Measurements from ENCODE around the gene FHL3. TPM values are rescaled to one million over a fixed set of nuclear protein-coding genes. Genes with fewer than 3 reads are reported as not detected.
A peak's percentile ranks its signal among the peaks of the same experiment; 100 is the strongest.

Gene FHL3
- total RNA-seq, 1 experiment from 2014 or later = 23.4 TPM

DNA sequence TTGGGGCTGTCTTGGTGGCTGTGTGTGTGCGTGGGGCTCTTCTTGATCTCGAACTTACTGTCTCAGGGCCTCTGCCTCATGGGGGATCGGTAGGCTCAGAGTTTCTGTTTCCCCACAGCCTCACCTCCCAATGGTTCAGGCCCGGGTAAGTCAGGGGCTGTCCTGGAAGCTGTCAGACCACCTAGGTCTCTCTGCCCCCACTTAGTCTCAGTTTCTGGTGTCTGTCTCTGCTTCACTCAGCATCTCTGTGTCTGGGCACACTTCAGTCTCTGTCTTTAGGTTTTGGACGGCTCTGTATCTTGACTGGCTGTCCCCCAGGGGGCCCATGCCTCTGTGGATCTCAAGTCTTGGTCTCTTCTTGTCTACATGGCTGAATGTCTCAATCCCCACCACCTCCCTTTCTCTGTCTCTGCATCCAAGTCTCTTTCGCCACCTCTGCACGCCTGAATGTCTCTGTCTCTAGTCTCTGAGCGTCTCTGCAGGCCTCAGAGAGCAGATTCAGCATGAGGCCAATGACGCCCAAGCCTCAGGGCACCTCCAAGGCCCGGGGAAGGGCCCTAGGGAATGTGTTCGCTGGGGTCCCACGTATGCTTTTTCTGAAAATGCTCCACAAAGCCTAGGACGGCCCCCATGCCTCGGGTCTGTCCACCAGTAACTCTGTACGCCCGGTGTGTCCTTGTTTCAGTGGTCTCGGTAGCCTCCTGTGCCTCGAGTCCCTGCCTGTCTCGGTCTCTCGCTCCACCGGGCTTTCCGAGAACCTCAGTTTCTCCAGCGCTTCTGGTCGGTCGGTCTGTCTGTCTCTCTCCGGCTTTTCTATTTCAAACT lies 818 bp downstream of the FHL3 start:
- intact Hi-C loops (cut with micrococcal nuclease; ENCODE audit: unreplicated experiment) = no loop called here
- Histone ChIP-seq H3K27ac (ENCODE audit: low read length) (peak overlapping the region; percentile 85), H3K27me3 (ENCODE audit: control insufficient read depth, insufficient read depth, low read length) (no peaks in the 10 kb centered on the region), H3K9me3 (ENCODE audit: control insufficient read depth, insufficient read depth, low read depth, low read length) (no peaks in the 10 kb centered on the region), H3K4me1 (ENCODE audit: control insufficient read depth, insufficient read depth, low read length) (peaks cover 41% of the 10 kb centered on the region), H3K4me3 (ENCODE audit: low read depth in 2 of 2, low read length in 2 of 2) (peak overlapping the region; percentile 60 to 65), H3K36me3 (ENCODE audit: control insufficient read depth, insufficient read depth, low read length) (no peaks in the 10 kb centered on the region; the same call in 1 of the 2 replicates)
- no peak for TF ChIP-seq SIN3A (IDR thresholded peaks at IDR 0.05; ENCODE audit: borderline replicate concordance, insufficient read depth, low read depth, low read length)
- TF ChIP-seq POLR2AphosphoS5 (IDR thresholded peaks at IDR 0.05; ENCODE audit: low read depth, low read length) = no peak
- TF ChIP-seq, protein P1, sequence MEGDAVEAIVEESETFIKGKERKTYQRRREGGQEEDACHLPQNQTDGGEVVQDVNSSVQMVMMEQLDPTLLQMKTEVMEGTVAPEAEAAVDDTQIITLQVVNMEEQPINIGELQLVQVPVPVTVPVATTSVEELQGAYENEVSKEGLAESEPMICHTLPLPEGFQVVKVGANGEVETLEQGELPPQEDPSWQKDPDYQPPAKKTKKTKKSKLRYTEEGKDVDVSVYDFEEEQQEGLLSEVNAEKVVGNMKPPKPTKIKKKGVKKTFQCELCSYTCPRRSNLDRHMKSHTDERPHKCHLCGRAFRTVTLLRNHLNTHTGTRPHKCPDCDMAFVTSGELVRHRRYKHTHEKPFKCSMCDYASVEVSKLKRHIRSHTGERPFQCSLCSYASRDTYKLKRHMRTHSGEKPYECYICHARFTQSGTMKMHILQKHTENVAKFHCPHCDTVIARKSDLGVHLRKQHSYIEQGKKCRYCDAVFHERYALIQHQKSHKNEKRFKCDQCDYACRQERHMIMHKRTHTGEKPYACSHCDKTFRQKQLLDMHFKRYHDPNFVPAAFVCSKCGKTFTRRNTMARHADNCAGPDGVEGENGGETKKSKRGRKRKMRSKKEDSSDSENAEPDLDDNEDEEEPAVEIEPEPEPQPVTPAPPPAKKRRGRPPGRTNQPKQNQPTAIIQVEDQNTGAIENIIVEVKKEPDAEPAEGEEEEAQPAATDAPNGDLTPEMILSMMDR (IDR thresholded peaks at IDR 0.05) = no peak
- no peak for TF ChIP-seq TCF7L2 (IDR thresholded peaks at IDR 0.05; ENCODE audit: low read depth, low read length)
- TF ChIP-seq, protein P2, sequence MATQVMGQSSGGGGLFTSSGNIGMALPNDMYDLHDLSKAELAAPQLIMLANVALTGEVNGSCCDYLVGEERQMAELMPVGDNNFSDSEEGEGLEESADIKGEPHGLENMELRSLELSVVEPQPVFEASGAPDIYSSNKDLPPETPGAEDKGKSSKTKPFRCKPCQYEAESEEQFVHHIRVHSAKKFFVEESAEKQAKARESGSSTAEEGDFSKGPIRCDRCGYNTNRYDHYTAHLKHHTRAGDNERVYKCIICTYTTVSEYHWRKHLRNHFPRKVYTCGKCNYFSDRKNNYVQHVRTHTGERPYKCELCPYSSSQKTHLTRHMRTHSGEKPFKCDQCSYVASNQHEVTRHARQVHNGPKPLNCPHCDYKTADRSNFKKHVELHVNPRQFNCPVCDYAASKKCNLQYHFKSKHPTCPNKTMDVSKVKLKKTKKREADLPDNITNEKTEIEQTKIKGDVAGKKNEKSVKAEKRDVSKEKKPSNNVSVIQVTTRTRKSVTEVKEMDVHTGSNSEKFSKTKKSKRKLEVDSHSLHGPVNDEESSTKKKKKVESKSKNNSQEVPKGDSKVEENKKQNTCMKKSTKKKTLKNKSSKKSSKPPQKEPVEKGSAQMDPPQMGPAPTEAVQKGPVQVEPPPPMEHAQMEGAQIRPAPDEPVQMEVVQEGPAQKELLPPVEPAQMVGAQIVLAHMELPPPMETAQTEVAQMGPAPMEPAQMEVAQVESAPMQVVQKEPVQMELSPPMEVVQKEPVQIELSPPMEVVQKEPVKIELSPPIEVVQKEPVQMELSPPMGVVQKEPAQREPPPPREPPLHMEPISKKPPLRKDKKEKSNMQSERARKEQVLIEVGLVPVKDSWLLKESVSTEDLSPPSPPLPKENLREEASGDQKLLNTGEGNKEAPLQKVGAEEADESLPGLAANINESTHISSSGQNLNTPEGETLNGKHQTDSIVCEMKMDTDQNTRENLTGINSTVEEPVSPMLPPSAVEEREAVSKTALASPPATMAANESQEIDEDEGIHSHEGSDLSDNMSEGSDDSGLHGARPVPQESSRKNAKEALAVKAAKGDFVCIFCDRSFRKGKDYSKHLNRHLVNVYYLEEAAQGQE (IDR thresholded peaks at IDR 0.05; ENCODE audit: insufficient read depth in 1 of 2, low read depth in 2 of 2, low read length in 1 of 2) = no peak
- in situ Hi-C loops (cut with HindIII; ENCODE audit: low pct_unique_long_range_greater_than_20kb, low sequenced_read_pairs) = no loop called here
- TSS peak; percentile 86 for BruUV-seq (replicated peaks)
- POLR2A ChIA-PET = no interaction called here
- ATAC-seq (peak; percentile 5; the same call in 1 of the 2 replicates), DNase-seq (ENCODE audit: low read depth, low spot score) (no peak)
- CTCF ChIA-PET = no interaction called here

DNA sequence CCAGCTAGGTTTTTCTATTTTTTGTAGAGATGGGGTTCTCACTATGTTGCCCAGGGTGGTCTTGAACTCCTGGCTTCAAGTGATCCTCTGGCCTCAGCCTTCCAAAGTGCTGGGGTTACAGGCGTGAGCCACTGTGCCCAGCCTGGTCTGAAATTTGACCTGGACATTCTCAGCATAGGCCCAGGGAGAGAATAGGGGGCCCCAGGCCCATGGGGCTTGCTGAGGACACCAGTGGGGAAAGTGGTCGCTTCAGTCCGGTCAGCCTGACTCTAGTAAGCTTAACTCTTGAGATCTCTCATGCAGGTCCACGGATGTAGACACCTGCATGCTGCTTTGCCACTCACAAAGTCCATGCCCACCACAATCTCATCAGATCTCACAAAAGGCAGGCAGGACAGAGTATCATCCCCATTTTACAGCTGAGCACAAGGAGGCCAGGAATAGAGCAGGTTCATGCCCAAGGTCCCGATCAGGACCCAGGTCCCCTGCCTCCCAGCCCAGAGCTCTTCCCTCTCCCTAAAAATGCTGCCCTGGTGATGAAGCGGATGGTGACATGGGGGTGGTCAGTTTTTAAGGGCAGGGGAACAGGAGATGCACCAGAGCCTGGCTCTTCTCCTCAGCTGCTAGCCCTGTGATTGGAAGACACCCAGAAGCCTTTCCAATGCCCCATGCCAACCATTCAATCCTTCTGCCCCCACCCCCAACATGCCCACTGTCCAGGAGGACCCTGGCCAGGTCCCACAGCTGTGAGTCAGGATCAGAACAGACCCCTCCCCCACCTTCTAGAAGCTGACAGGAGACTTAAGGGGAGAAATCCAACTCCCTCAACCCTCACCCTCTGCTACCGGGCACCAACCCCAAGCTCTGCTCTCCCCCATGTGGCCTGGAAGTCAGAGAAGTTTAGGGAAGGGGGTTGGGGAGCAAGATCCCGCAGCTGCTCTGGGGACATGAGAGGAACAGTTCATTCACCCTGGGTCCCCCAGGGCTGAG lies 1.8 kb downstream of the FHL3 start:
- Histone ChIP-seq H3K27me3 (ENCODE audit: control insufficient read depth, insufficient read depth, low read length) (no peaks in the 10 kb centered on the region), H3K27ac (ENCODE audit: low read length) (peak overlapping the region; percentile 85), H3K36me3 (ENCODE audit: control insufficient read depth, insufficient read depth, low read length) (no peaks in the 10 kb centered on the region; the same call in 1 of the 2 replicates), H3K4me1 (ENCODE audit: control insufficient read depth, insufficient read depth, low read length) (peaks cover 50% of the 10 kb centered on the region), H3K4me3 (ENCODE audit: low read depth in 2 of 2, low read length in 2 of 2) (peak overlapping the region; percentile 60 to 65), H3K9me3 (ENCODE audit: control insufficient read depth, insufficient read depth, low read depth, low read length) (no peaks in the 10 kb centered on the region)
- in situ Hi-C loops (cut with HindIII; ENCODE audit: low pct_unique_long_range_greater_than_20kb, low sequenced_read_pairs) = no loop called here
- intact Hi-C loops (cut with micrococcal nuclease; ENCODE audit: unreplicated experiment) = no loop called here
- no peak for DNase-seq (ENCODE audit: low read depth, low spot score)
- ChIA-PET CTCF (no interaction called here), POLR2A (no interaction called here)
- TF ChIP-seq, protein P2 (IDR thresholded peaks at IDR 0.05; ENCODE audit: insufficient read depth in 1 of 2, low read depth in 2 of 2, low read length in 1 of 2) = no peak
- TF ChIP-seq SIN3A (IDR thresholded peaks at IDR 0.05; ENCODE audit: borderline replicate concordance, insufficient read depth, low read depth, low read length) = no peak
- TF ChIP-seq POLR2AphosphoS5 (IDR thresholded peaks at IDR 0.05; ENCODE audit: low read depth, low read length) = no peak
- no peak for TF ChIP-seq TCF7L2 (IDR thresholded peaks at IDR 0.05; ENCODE audit: low read depth, low read length)
- TF ChIP-seq, protein P1 (IDR thresholded peaks at IDR 0.05) = no peak
- no TSS peak for BruUV-seq (replicated peaks)
- no peak for ATAC-seq
